ENCODE results near the gene MLXIP. TPM values are rescaled to one million over a fixed set of nuclear protein-coding genes. Genes with fewer than 3 reads are reported as not detected.

Gene MLXIP
- total RNA-seq, 1 experiment from 2014 or later: 32.4 TPM

DNA sequence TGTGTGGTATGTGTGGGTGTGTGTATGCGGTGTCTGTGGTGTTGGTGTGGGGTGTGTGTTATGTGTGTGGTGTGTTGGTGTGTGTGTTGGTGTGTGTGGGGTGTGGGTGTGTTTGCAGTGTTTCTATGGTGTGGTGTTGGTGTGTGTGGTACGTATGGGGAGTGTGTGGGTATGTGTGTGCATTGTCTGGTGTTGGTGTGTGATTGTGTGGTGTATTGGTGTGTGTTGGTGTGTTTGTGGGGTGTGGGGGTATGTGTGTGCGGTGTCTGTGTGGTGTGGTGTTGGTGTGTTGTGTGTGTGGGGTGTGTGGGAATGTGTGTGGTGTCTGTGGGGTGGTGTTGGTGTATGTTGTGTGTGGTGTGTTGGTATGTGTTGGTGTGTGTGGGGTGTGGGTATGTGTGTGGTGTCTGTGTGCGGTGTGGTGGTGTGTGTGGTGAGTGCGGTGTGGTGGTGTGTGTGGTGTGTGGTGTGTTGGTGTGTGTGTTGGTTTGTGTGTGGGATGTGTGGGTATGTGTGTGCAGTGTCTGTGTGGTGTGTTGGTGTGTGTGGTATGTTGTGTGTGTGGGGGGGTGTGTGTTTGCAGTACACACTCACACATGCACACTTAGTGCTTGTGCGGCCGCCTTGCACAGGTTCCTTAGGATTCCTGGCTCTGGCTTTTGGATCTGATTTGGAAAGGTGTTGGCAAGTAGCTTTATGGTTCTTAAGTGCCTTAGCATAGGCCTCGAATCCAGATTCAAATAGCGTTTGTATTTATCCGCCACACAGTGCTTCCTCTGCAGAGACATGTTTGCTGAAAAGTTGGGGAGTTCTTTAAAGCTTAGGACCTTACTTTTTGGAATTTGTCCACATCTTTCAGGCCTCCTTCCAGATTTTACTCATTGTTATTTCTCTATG lies 16.4 kb downstream of the MLXIP start:
- Mint-ChIP-seq H3K27me3 (ENCODE audit: low read depth) (no peaks in the 10 kb centered on the region), H3K36me3 (ENCODE audit: insufficient read depth in 1 of 3, low read depth in 3 of 3) (peaks cover 0 to 2% (median 0%) of the 10 kb centered on the region in 3 experiments; a peak in 1 of 7 replicates), H3K4me1 (peaks cover 15 to 19% of the 10 kb centered on the region in 2 experiments), H3K27ac (0 out of 7 replicates have a peak overlapping the region, but pooled peaks of 1 of the 3 experiments have one; percentile 27), H3K9me3 (no peaks in the 10 kb centered on the region), H3K4me3 (no peak overlapping the region)
- Histone ChIP-seq H3K4ac (ENCODE audit: low read depth, low read length) (no peak overlapping the region), H3K27ac (ENCODE audit: insufficient read length, low read depth, low read length) (no peak overlapping the region), H4K91ac (ENCODE audit: insufficient read length, low read depth, low read length) (no peak overlapping the region), H3K79me2 (ENCODE audit: insufficient read depth, low read length) (peaks cover 2% of the 10 kb centered on the region; the same call in 1 of the 2 replicates), H4K5ac (ENCODE audit: insufficient read length, low read depth, low read length) (peak overlapping the region; percentile 69), H3K4me2 (ENCODE audit: insufficient read depth, insufficient read length, low read length) (no peak overlapping the region), H3K9ac (ENCODE audit: extremely low read depth, insufficient read length, low read length) (no peak overlapping the region), H2BK15ac (ENCODE audit: low read depth, low read length) (no peak overlapping the region), H3K27me3 (ENCODE audit: insufficient read depth, low read length) (no peaks in the 10 kb centered on the region), H2BK12ac (ENCODE audit: insufficient read length, low read depth, low read length) (no peak overlapping the region), H3K23me2 (ENCODE audit: insufficient read length, low read depth, low read length, poor library complexity, severe bottlenecking) (peaks cover 3% of the 10 kb centered on the region), H3K56ac (ENCODE audit: insufficient read length, low read depth, low read length) (no peak overlapping the region), H3K79me1 (ENCODE audit: insufficient read depth, low read depth, low read length, poor library complexity, severe bottlenecking) (no peaks in the 10 kb centered on the region), H3T11ph (ENCODE audit: low read length) (no peak overlapping the region), H2BK5ac (ENCODE audit: insufficient read length, low read length) (no peak overlapping the region), H3K18ac (ENCODE audit: insufficient read length, low read depth, low read length) (peak overlapping the region; percentile 39), H2BK20ac (ENCODE audit: low read depth, low read length, poor library complexity, severe bottlenecking) (no peak overlapping the region), H2BK120ac (ENCODE audit: low read depth, low read length, poor library complexity, severe bottlenecking) (no peak overlapping the region), H3K14ac (ENCODE audit: insufficient read depth, low read length) (no peak overlapping the region), H4K8ac (replicated peaks; ENCODE audit: insufficient read length, low read depth, low read length) (peak overlapping the region; percentile 2), H2AK5ac (ENCODE audit: insufficient read length, low read length) (no peak overlapping the region), H3K23ac (ENCODE audit: insufficient read length, low read depth, low read length) (peak overlapping the region; percentile 10), H2AFZ (ENCODE audit: low read length) (no peak overlapping the region), H4K20me1 (ENCODE audit: control insufficient read depth, insufficient read depth, insufficient read length) (peaks cover 2% of the 10 kb centered on the region), H3K4me1 (ENCODE audit: insufficient read depth, low read length) (peaks cover 3% of the 10 kb centered on the region; the same call in 1 of the 2 replicates), H3K9me3 (ENCODE audit: control insufficient read depth, low read depth, low read length) (no peaks in the 10 kb centered on the region)
- no peak for DNase-seq
- 100% methylated on average over 2 of the region's 10 CpGs for WGBS (ENCODE audit: extremely low coverage, insufficient read length, low lambda C conversion rate)
- TF ChIP-seq, protein P1, sequence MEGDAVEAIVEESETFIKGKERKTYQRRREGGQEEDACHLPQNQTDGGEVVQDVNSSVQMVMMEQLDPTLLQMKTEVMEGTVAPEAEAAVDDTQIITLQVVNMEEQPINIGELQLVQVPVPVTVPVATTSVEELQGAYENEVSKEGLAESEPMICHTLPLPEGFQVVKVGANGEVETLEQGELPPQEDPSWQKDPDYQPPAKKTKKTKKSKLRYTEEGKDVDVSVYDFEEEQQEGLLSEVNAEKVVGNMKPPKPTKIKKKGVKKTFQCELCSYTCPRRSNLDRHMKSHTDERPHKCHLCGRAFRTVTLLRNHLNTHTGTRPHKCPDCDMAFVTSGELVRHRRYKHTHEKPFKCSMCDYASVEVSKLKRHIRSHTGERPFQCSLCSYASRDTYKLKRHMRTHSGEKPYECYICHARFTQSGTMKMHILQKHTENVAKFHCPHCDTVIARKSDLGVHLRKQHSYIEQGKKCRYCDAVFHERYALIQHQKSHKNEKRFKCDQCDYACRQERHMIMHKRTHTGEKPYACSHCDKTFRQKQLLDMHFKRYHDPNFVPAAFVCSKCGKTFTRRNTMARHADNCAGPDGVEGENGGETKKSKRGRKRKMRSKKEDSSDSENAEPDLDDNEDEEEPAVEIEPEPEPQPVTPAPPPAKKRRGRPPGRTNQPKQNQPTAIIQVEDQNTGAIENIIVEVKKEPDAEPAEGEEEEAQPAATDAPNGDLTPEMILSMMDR (conservative IDR thresholded peaks at IDR 0.05): no peak

All from H9 (cell line).